Breast epithelium (tissue), 4 donors: ENCODE measurements around the gene IL17RC. TPM values are rescaled to one million over a fixed set of nuclear protein-coding genes. Genes with fewer than 3 reads are reported as not detected.

Source experiments
- DNase-seq, 2 donors: peaks; one replicate each; pipeline ENCODE4 v3.0.0-alpha.2; 2019; ENCODE audit warnings: low spot score in 2 of 2
- H3K27ac ChIP-seq, 2 donors: fragments of 200-600 bp; sonication (generic) in 1 of 2; one replicate each; pipeline ENCODE4 v1.5.1; 2016 to 2019; ENCODE audit warnings: mild to moderate bottlenecking in 1 of 2
- H3K27me3 ChIP-seq, 2 donors: fragments of 200-600 bp; sonication (generic) in 1 of 2; one replicate each; pipeline versions ENCODE4 v1.5.1 to v1.6.0; 2017 to 2019; ENCODE audit warnings: control low read depth in 1 of 2, mild to moderate bottlenecking in 1 of 2
- H3K36me3 ChIP-seq: fragments of 200-600 bp; one replicate; pipeline ENCODE4 v1.5.1; 2019
- H3K4me1 ChIP-seq, 2 donors: fragments of 200-600 bp; sonication (generic); one replicate each; pipeline ENCODE4 v1.5.1; 2016 to 2019; ENCODE audit warnings: control low read depth in 1 of 2
- H3K4me3 ChIP-seq, 3 donors: fragments of 200-600 bp; sonication (generic); 1 replicate in 2 of 3; 2 replicates in 1 of 3; pipeline ENCODE4 v1.5.1; 2016 to 2019; ENCODE audit warnings: mild to moderate bottlenecking in 3 of 3, moderate library complexity in 2 of 3
- H3K9me3 ChIP-seq, 2 donors: fragments of 200-600 bp; sonication (generic) in 1 of 2; one replicate each; pipeline ENCODE4 v1.5.1; 2016 to 2019; ENCODE audit warnings: control low read depth in 1 of 2
- CTCF ChIP-seq, 3 donors: fragments of 450-650 bp; IDR thresholded peaks; one replicate each; pipeline ENCODE4 v1.5.1; 2016 to 2017; ENCODE audit warnings: antibody characterized with exemption in 3 of 3, mild to moderate bottlenecking in 3 of 3, moderate library complexity in 3 of 3
- POLR2A ChIP-seq: fragments of 450-650 bp; IDR thresholded peaks from one replicate; pipeline ENCODE4 v1.6.1; 2016; ENCODE audit warnings: antibody characterized with exemption, mild to moderate bottlenecking, moderate library complexity
- POLR2AphosphoS5 ChIP-seq, 3 donors: sonication (generic); formaldehyde crosslinking; IDR thresholded peaks; one replicate each; pipeline ENCODE4 v1.6.1; 2017; ENCODE audit warnings: antibody characterized with exemption in 3 of 3
- intact Hi-C: fragments of 100-400 bp; cut with DNase I; formaldehyde crosslinking; loops from one replicate; pipeline ENCODE4 v1.15.1; 2023; ENCODE audit warnings: low total_unique reads
- total RNA-seq, 3 donors: library from RNA; depleted of rRNA; stranded (reverse); fragments of >200 nt; gene quantifications; one replicate each; pipeline ENCODE4 v1.1.0, GENCODE V29; 2016

Gene IL17RC
- total RNA-seq, 3 donors from 2014 or later = 59.6 to 119 (median 90.6) TPM

GRCh38 chr3:9914559-9915253 lies 2.2 kb upstream of the IL17RC start:
- no peak for TF ChIP-seq POLR2A
- no peak for TF ChIP-seq POLR2AphosphoS5 (IDR thresholded peaks at IDR 0.05)
- no peak for TF ChIP-seq CTCF (IDR thresholded peaks at IDR 0.05)
- Histone ChIP-seq H3K27ac (peak overlapping the region; percentile 93 to 94), H3K4me3 (peak overlapping the region; percentile 56 to 76 (median 67)), H3K27me3 (no peaks in the 10 kb centered on the region), H3K4me1 (peaks cover 11 to 24% of the 10 kb centered on the region in 2 donors), H3K36me3 (no peaks in the 10 kb centered on the region), H3K9me3 (no peaks in the 10 kb centered on the region)
- intact Hi-C loops = no loop called here
- no peak for DNase-seq

- no peaks in the 10 kb centered on the region for H3K36me3 ChIP-seq
- peak; percentile 53 to 67 for DNase-seq
- peaks cover 11 to 24% of the 10 kb centered on the region in 2 donors for H3K4me1 ChIP-seq
- H3K27me3 ChIP-seq = no peaks in the 10 kb centered on the region
- peak overlapping the region; percentile 93 to 94 for H3K27ac ChIP-seq
- intact Hi-C loops = no loop called here
- TF ChIP-seq POLR2A (no peak), CTCF (IDR thresholded peaks at IDR 0.05) (peak in 1 of 3 donors; percentile 33)
- peak overlapping the region; percentile 56 to 76 (median 67) for H3K4me3 ChIP-seq
- H3K9me3 ChIP-seq = no peaks in the 10 kb centered on the region
Observed at GRCh38 chr3:9915254-9916141, 1.4 kb upstream of the IL17RC start.

GRCh38 chr3:9916346-9916733 lies 558 bp upstream of the IL17RC start:
- H3K27ac ChIP-seq = peak overlapping the region; percentile 93 to 94
- peak overlapping the region; percentile 56 to 76 (median 67) for H3K4me3 ChIP-seq
- no peaks in the 10 kb centered on the region for H3K9me3 ChIP-seq
- peaks cover 11 to 24% of the 10 kb centered on the region in 2 donors for H3K4me1 ChIP-seq
- DNase-seq = no peak
- TF ChIP-seq POLR2AphosphoS5 (IDR thresholded peaks at IDR 0.05) (no peak), POLR2A (no peak), CTCF (IDR thresholded peaks at IDR 0.05) (no peak)
- no peaks in the 10 kb centered on the region for H3K27me3 ChIP-seq
- H3K36me3 ChIP-seq = no peaks in the 10 kb centered on the region
- intact Hi-C loops = no loop called here

GRCh38 chr3:9917820-9918219 lies 922 bp downstream of the IL17RC start:
- Histone ChIP-seq H3K36me3 (no peaks in the 10 kb centered on the region), H3K27ac (peak overlapping the region; percentile 93 to 94), H3K27me3 (no peaks in the 10 kb centered on the region), H3K9me3 (no peaks in the 10 kb centered on the region), H3K4me1 (peaks cover 11 to 24% of the 10 kb centered on the region in 2 donors), H3K4me3 (peak overlapping the region; percentile 56 to 76 (median 67))
- TF ChIP-seq POLR2AphosphoS5 (IDR thresholded peaks at IDR 0.05) (no peak), POLR2A (no peak), CTCF (IDR thresholded peaks at IDR 0.05) (no peak)
- DNase-seq = no peak
- intact Hi-C loops = no loop called here
